ENCODE measurements around the gene ADORA1.

ADORA1 gene

DNA sequence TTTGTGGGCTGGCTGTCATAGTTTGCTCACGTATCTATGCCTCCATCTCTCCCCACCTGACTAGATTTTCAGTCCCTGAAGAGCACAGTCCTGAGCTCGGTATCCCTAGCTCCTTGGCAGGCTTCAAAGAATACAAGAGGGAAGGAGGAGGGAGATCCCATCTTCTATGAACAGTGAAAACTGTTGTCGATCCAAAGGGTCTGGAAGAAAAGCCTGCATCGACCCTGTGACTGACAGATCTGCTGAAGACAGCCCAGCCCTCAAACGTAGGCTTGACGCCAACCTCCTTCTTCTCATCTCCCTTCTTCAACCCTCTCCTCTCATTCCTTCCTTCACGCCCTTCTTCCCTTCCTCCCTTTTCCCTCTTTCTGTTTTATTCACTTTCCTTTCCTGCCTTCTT lies 13.3 kb upstream of the ADORA1 start:
- Histone ChIP-seq H3K4me3 (replicated peaks; ENCODE audit: insufficient read depth, low read length) (no peak overlapping the region), H3K27ac (replicated peaks) (no peak overlapping the region), H3K27me3 (ENCODE audit: insufficient read depth, poor library complexity, severe bottlenecking) (peaks cover 4% of the 10 kb centered on the region)
- DNase-seq (ENCODE audit: low read depth in 1 of 2, low spot score in 1 of 2): no peak
- TF ChIP-seq, protein P1, sequence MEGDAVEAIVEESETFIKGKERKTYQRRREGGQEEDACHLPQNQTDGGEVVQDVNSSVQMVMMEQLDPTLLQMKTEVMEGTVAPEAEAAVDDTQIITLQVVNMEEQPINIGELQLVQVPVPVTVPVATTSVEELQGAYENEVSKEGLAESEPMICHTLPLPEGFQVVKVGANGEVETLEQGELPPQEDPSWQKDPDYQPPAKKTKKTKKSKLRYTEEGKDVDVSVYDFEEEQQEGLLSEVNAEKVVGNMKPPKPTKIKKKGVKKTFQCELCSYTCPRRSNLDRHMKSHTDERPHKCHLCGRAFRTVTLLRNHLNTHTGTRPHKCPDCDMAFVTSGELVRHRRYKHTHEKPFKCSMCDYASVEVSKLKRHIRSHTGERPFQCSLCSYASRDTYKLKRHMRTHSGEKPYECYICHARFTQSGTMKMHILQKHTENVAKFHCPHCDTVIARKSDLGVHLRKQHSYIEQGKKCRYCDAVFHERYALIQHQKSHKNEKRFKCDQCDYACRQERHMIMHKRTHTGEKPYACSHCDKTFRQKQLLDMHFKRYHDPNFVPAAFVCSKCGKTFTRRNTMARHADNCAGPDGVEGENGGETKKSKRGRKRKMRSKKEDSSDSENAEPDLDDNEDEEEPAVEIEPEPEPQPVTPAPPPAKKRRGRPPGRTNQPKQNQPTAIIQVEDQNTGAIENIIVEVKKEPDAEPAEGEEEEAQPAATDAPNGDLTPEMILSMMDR (IDR thresholded peaks at IDR 0.05; ENCODE audit: insufficient read depth, low read length): no peak
- TF ChIP-seq POLR2AphosphoS5 (IDR thresholded peaks at IDR 0.05; ENCODE audit: low read depth): no peak
- TF ChIP-seq GABPA (IDR thresholded peaks at IDR 0.05; ENCODE audit: low read depth): no peak
- TF ChIP-seq REST (IDR thresholded peaks at IDR 0.05; ENCODE audit: insufficient replicate concordance, low read depth): no peak
- TF ChIP-seq SPI1 (IDR thresholded peaks at IDR 0.05; ENCODE audit: borderline replicate concordance, low read depth): no peak

DNA sequence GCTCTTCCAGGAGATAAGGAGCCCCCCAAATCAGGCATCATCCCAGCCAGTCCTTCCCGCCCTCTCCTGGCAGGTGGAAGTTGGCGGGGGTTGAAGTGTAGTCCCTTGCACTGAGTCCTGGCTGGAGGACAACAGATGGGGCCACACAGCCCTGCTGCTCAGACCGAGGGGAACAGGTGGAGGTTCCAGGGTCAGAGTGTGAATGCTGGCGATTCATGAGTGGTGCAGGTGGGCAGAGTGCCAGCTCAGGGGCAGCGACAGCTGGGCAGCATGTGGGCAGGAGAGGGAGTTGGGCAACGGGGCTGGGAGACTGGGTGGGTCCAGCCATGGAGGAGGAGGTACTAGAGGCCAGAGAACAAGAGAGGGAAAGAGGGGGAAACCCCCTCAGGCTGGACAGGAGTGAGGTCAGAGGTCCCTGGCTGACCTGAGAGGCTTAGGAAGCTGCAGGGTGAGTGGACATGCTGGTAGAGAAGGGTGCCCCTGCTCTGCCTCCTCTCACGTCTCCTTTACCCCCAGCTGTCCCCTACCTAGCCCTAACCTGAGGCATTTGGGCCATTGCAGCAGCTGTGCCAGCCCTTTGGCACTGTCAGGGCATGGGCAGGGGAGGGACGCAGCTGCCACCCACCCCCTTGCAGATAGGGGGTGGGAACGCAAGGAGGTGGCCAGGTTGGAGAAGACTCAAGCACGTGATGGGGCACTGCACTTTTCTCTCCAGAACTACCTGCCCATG lies 11.3 kb upstream of the ADORA1 start:
- Histone ChIP-seq H3K4me3 (replicated peaks; ENCODE audit: insufficient read depth, low read length) (no peak overlapping the region), H3K27ac (replicated peaks) (no peak overlapping the region), H3K27me3 (ENCODE audit: insufficient read depth, poor library complexity, severe bottlenecking) (peaks cover 8% of the 10 kb centered on the region)
- DNase-seq (ENCODE audit: low read depth in 1 of 2, low spot score in 1 of 2): no peak
- TF ChIP-seq GABPA (IDR thresholded peaks at IDR 0.05; ENCODE audit: low read depth): no peak

DNA sequence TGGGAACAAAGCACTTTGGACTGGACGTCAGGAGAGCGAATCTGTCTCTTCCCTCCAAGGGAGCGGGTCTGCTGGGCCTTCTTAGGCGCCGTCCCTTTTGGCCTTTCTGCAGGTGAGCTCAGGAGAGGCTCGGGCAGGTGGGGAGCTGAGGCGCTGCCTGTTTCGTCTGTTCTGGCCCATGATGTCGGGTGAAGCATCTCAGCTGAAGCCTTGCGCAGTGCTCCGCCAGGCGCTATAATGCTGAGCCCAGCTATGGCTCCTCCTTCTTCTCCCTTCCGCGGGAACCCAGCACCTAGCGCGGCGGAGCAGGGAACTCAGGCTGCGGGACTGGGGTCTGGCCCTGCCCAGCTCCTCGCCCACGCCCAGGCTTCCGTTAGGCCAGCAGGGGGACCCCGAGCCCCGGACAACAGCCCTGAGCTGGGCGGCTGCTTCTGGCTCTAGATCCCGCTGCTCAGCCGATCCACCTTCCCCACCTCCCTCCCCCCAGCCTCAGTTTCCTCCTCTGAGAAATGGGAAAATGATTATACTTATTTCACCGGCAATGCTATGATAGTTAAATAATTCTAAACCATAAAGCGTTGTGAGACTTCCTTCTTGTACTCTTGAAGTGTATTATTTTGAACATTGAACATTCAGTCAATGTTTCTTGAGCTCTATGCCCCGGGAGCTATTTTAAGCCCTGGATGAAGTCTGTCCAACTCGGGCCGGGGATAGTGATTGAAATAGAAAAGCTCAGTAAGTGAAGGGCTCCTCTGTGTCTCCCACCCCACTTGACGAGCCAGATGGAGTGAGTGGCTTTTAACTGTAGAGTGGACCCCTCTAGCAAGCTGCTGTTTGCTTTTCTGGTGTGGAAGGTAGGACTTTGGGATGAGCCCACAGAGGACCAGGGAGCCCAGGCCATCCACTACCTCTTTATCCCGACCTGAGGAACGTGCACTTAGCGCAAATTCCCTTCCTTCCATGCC lies 9.6 kb upstream of the ADORA1 start:
- Histone ChIP-seq H3K27ac (replicated peaks) (no peak overlapping the region), H3K27me3 (ENCODE audit: insufficient read depth, poor library complexity, severe bottlenecking) (peaks cover 8% of the 10 kb centered on the region), H3K4me3 (replicated peaks; ENCODE audit: insufficient read depth, low read length) (no peak overlapping the region)
- peak in 1 of 2 experiments; percentile 58 for DNase-seq (ENCODE audit: low read depth in 1 of 2, low spot score in 1 of 2)
- TF ChIP-seq REST (IDR thresholded peaks at IDR 0.05; ENCODE audit: insufficient replicate concordance, low read depth) (no peak), GABPA (IDR thresholded peaks at IDR 0.05; ENCODE audit: low read depth) (no peak), SPI1 (IDR thresholded peaks at IDR 0.05; ENCODE audit: borderline replicate concordance, low read depth) (no peak), POLR2AphosphoS5 (IDR thresholded peaks at IDR 0.05; ENCODE audit: low read depth) (no peak)
- TF ChIP-seq, protein P1 (IDR thresholded peaks at IDR 0.05; ENCODE audit: insufficient read depth, low read length): peak; percentile 59
